ENCODE measurements around the gene KRT85. TPM values are rescaled to one million over a fixed set of nuclear protein-coding genes. Genes with fewer than 3 reads are reported as not detected.

The KRT85 gene
- total and polyA plus RNA-seq, 2 donors (not counting 3 experiments of a cell fraction or from before 2014, with no cell fraction given) = not detected

DNA sequence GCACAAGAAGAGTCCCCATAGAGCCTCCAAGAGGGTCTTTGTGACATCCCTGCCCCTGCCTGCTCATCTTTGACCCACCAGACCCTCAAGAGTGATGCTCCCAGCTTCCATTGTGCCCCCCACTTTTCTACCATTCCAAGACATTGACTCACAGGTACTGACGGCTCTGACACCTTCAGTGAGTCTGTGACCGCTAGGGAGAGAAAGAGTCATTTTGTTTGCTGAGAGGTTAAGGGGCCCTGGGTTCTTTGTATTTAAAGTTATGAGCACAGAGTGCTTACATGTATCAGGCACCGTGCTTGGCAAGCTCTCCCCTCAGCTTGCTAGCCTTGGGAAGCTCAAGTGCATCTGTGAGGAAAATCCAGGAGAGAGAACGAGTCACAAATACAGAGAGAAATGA lies 45.9 kb upstream of the KRT85 start:
- H3K9me1 ChIP-seq (replicated peaks; ENCODE audit: control insufficient read depth, extremely low read depth, insufficient read depth, low read length) = no peaks in the 10 kb centered on the region
- FAIRE-seq (no peak), DNase-seq (ENCODE audit: low read depth, low spot score) (no peak)
- dilution Hi-C loops (cut with MboI; ENCODE audit: extremely low pct_ligation_motif_present, low sequenced_read_pairs) (no loop called here), intact Hi-C loops (cut with micrococcal nuclease) (no loop called here)
- no TSS peak for BruUV-seq (replicated peaks)
- no peak overlapping the region for H3K9ac ChIP-seq (replicated peaks; ENCODE audit: extremely low read depth, insufficient read depth, low read length)
- no peaks in the 10 kb centered on the region for H3K9me3 ChIP-seq (replicated peaks; ENCODE audit: control insufficient read depth, insufficient read depth, low read length)
- no peaks in the 10 kb centered on the region for H3K4me1 ChIP-seq (ENCODE audit: control insufficient read depth, extremely low read depth, insufficient read depth, low read length)
- no peak for TF ChIP-seq JUN (IDR thresholded peaks at IDR 0.05; ENCODE audit: borderline replicate concordance, insufficient read depth, insufficient read length, low read depth)
- no peak for TF ChIP-seq GATA2 (IDR thresholded peaks at IDR 0.05; ENCODE audit: insufficient read depth, insufficient read length, low read depth, low read length)
- no peak for TF ChIP-seq FOS (IDR thresholded peaks at IDR 0.05; ENCODE audit: borderline replicate concordance, insufficient read depth, low read length)
- no peak for TF ChIP-seq POLR2AphosphoS5 (IDR thresholded peaks at IDR 0.05; ENCODE audit: insufficient read depth, low read depth, low read length)
- no peak for TF ChIP-seq MYC (IDR thresholded peaks at IDR 0.05; ENCODE audit: low read depth, low read length)
- TF ChIP-seq, protein P1, sequence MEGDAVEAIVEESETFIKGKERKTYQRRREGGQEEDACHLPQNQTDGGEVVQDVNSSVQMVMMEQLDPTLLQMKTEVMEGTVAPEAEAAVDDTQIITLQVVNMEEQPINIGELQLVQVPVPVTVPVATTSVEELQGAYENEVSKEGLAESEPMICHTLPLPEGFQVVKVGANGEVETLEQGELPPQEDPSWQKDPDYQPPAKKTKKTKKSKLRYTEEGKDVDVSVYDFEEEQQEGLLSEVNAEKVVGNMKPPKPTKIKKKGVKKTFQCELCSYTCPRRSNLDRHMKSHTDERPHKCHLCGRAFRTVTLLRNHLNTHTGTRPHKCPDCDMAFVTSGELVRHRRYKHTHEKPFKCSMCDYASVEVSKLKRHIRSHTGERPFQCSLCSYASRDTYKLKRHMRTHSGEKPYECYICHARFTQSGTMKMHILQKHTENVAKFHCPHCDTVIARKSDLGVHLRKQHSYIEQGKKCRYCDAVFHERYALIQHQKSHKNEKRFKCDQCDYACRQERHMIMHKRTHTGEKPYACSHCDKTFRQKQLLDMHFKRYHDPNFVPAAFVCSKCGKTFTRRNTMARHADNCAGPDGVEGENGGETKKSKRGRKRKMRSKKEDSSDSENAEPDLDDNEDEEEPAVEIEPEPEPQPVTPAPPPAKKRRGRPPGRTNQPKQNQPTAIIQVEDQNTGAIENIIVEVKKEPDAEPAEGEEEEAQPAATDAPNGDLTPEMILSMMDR (IDR thresholded peaks at IDR 0.05; ENCODE audit: extremely low read depth in 1 of 2, insufficient read depth in 1 of 2, low read depth in 1 of 2, low read length in 2 of 2) = no peak
- TF ChIP-seq, protein P2, sequence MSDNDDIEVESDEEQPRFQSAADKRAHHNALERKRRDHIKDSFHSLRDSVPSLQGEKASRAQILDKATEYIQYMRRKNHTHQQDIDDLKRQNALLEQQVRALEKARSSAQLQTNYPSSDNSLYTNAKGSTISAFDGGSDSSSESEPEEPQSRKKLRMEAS (IDR thresholded peaks at IDR 0.05; ENCODE audit: insufficient read depth, insufficient read length) = no peak
- no peak for TF ChIP-seq EZH2 (IDR thresholded peaks at IDR 0.05; ENCODE audit: borderline replicate concordance, low read depth, low read length, severe bottlenecking)
- TF ChIP-seq POLR2A (IDR thresholded peaks at IDR 0.05; ENCODE audit: low read depth, low read length) = no peak
- no peak overlapping the region for H3K4me2 ChIP-seq (ENCODE audit: insufficient read depth, low read length)
- no peak overlapping the region for H3K27ac ChIP-seq (ENCODE audit: insufficient read depth, low read depth, low read length)
- H2AFZ ChIP-seq (ENCODE audit: low read depth, low read length) = no peak overlapping the region
- H4K20me1 ChIP-seq (replicated peaks; ENCODE audit: control insufficient read depth, extremely low read depth, insufficient read depth, low read length) = no peaks in the 10 kb centered on the region
- no peaks in the 10 kb centered on the region for H3K79me2 ChIP-seq (ENCODE audit: control insufficient read depth, insufficient read depth, low read length)
- CTCF ChIA-PET = interaction anchor here (1.2 to 1.8 kb wide), 2 partner anchors 12 to 134 kb away, joined by 3 to 5 read pairs; no protein-coding TSS in a partner anchor
- H3K4me3 ChIP-seq (replicated peaks in 1 of 3; ENCODE audit: insufficient read depth in 1 of 3, low read depth in 1 of 3, low read length in 3 of 3) = no peak overlapping the region
- H3K36me3 ChIP-seq (ENCODE audit: control insufficient read depth in 2 of 2, extremely low read depth in 1 of 2, insufficient read depth in 2 of 2, low read length in 2 of 2) = no peaks in the 10 kb centered on the region
- peaks cover 0 to 2% of the 10 kb centered on the region in 2 experiments for H3K27me3 ChIP-seq (ENCODE audit: control insufficient read depth in 2 of 2, insufficient read depth in 2 of 2, low read length in 2 of 2)
- POLR2A ChIA-PET = no interaction called here

Measured in endothelial cell of umbilical vein (primary cell).